Measurements from ENCODE around the gene CRACDL.

DNA sequence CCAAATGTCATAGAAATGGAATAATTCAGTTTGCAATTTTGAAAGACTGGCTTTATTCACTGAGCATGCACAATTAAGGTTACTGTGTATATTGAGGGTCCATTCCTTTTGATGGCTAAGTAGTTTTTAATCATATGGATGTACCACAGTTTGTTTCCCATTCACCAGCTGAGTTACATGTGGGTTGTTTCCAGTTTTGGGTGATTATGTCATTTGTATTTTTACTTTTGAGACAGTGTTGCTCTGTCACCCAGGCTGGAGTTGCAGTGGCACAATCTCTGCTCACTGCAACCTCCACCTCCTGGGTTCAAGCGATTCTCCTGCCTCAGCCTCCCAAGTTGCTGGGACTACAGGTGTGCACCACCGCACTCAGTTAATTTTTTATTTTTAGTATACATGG, 124.3 kb downstream of the CRACDL start:
- TF ChIP-seq, protein P1, sequence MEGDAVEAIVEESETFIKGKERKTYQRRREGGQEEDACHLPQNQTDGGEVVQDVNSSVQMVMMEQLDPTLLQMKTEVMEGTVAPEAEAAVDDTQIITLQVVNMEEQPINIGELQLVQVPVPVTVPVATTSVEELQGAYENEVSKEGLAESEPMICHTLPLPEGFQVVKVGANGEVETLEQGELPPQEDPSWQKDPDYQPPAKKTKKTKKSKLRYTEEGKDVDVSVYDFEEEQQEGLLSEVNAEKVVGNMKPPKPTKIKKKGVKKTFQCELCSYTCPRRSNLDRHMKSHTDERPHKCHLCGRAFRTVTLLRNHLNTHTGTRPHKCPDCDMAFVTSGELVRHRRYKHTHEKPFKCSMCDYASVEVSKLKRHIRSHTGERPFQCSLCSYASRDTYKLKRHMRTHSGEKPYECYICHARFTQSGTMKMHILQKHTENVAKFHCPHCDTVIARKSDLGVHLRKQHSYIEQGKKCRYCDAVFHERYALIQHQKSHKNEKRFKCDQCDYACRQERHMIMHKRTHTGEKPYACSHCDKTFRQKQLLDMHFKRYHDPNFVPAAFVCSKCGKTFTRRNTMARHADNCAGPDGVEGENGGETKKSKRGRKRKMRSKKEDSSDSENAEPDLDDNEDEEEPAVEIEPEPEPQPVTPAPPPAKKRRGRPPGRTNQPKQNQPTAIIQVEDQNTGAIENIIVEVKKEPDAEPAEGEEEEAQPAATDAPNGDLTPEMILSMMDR (IDR thresholded peaks at IDR 0.05) = no peak
- no peak for TF ChIP-seq POLR2A (IDR thresholded peaks at IDR 0.05)
